Keratinocyte (primary cell): ENCODE results near the gene MRPS33.

Experiments used
- CTCF ChIP-seq, 3 experiments: IDR thresholded peaks in 1 of 3; conservative IDR thresholded peaks in 1 of 3; optimal IDR thresholded peaks in 1 of 3; 2 replicates in 2 of 3; 3 replicates in 1 of 3; pipeline versions ENCODE3 to v1.5.1; 2011; ENCODE audit warnings: low read length in 3 of 3, mild to moderate bottlenecking in 3 of 3, moderate library complexity in 2 of 3, control low read depth in 1 of 3, inconsistent platforms in 1 of 3; ENCODE audit not compliant: insufficient read depth in 2 of 3; ENCODE audit errors: extremely low read depth in 1 of 3
- EZH2 ChIP-seq: IDR thresholded peaks from one replicate; pipeline ENCODE4 v1.6.1; 2012; ENCODE audit warnings: inconsistent platforms, mild to moderate bottlenecking, low read length, moderate library complexity

GRCh38 chr7:140990193-140990962 is 24.4 kb downstream of the MRPS33 start:
- TF ChIP-seq EZH2: no peak
- no peak for TF ChIP-seq CTCF (optimal IDR thresholded peaks at IDR 0.05 in 1 of 3, IDR thresholded peaks at IDR 0.05 in 1 of 3, conservative IDR thresholded peaks at IDR 0.05 in 1 of 3; ENCODE audit: extremely low read depth in 1 of 3, insufficient read depth in 2 of 3, low read length in 3 of 3)
